Cardiac muscle cell (in vitro differentiated cells and primary cell): Measurements from ENCODE around the gene CD300C. TPM values are rescaled to one million over a fixed set of nuclear protein-coding genes. Genes with fewer than 3 reads are reported as not detected.
A peak's percentile ranks its signal among the peaks of the same experiment; 100 is the strongest.
"Not testable (repeated sequence)": the region's sequence is repeated elsewhere in the genome, so short reads cannot be mapped to it uniquely, and the experiment has no call there.

Experiments
- DNase-seq, 2 donors: peaks; one replicate each; pipeline versions ENCODE4 v3.0.0 to v3.0.0-alpha.2; 2010 to 2017; ENCODE audit warnings: low read depth in 1 of 2, low spot score in 1 of 2
- H3K27ac ChIP-seq: fragments of 200-600 bp; sonication (generic); 2 replicates; pipeline ENCODE4 v1.5.1; 2016
- H3K27me3 ChIP-seq: fragments of 200-600 bp; sonication (generic); 2 replicates; pipeline ENCODE4 v1.6.0; 2016; ENCODE audit warnings: control low read depth
- H3K36me3 ChIP-seq: fragments of 200-600 bp; sonication (generic); 2 replicates; pipeline ENCODE4 v1.5.1; 2016; ENCODE audit warnings: control low read depth
- H3K4me1 ChIP-seq: fragments of 200-600 bp; sonication (generic); 2 replicates; pipeline ENCODE4 v1.8.1; 2017; ENCODE audit warnings: low read depth, mild to moderate bottlenecking, mixed run types
- H3K4me3 ChIP-seq: fragments of 200-600 bp; sonication (generic); 2 replicates; pipeline ENCODE4 v1.5.1; 2016; ENCODE audit warnings: mild to moderate bottlenecking
- H3K9me3 ChIP-seq: fragments of 200-600 bp; sonication (generic); 2 replicates; pipeline ENCODE4 v1.5.1; 2017; ENCODE audit warnings: low read depth, mild to moderate bottlenecking, control low read depth
- polyA plus RNA-seq: library from polyadenylated mRNA; unstranded; fragments of >200 nt; fragmentation: Nextera tagmentation; extraction: Ambion mirVana; gene quantifications from 2 replicates; pipeline ENCODE4 v1.2.1, GENCODE V29; 2016
- total RNA-seq: library from RNA; depleted of rRNA; stranded (reverse); fragments of >200 nt; gene quantifications from 2 replicates; pipeline ENCODE4 v1.2.3, GENCODE V29; 2016
- TF ChIP-seq, protein P1 (sequence below): IDR thresholded peaks from 2 replicates; pipeline ENCODE4 v1.5.1; 2012; ENCODE audit warnings: low read depth, mild to moderate bottlenecking, low read length

The CD300C gene
- total and polyA plus RNA-seq, 2 experiments from 2014 or later = 0.12 to 0.83 TPM

DNA sequence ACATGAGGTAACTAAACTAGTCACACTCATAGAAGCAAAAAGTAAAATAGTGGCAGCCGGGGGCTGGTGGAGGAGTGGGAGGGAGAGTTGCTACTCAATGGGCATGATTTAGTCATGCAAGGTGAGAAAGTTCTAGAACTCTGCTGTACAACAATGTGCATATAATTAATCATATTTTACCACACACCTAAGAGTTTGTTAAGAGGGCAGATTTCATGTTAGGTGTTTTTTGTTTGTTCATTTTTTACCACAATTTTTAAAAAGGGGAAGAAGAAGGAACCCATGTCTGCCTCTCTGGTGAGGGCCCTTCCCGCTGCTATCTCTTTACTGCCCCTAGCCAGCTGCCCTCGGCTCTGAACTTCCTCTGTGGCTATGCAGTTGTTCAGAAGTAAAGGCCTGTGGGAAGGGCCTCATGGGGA, 25.9 kb downstream of the CD300C start:
- no peak overlapping the region for H3K27ac ChIP-seq
- H3K27me3 ChIP-seq = peaks cover under 1% of the 10 kb centered on the region
- no peaks in the 10 kb centered on the region for H3K36me3 ChIP-seq
- H3K4me3 ChIP-seq = no peak overlapping the region
- TF ChIP-seq, protein P1, sequence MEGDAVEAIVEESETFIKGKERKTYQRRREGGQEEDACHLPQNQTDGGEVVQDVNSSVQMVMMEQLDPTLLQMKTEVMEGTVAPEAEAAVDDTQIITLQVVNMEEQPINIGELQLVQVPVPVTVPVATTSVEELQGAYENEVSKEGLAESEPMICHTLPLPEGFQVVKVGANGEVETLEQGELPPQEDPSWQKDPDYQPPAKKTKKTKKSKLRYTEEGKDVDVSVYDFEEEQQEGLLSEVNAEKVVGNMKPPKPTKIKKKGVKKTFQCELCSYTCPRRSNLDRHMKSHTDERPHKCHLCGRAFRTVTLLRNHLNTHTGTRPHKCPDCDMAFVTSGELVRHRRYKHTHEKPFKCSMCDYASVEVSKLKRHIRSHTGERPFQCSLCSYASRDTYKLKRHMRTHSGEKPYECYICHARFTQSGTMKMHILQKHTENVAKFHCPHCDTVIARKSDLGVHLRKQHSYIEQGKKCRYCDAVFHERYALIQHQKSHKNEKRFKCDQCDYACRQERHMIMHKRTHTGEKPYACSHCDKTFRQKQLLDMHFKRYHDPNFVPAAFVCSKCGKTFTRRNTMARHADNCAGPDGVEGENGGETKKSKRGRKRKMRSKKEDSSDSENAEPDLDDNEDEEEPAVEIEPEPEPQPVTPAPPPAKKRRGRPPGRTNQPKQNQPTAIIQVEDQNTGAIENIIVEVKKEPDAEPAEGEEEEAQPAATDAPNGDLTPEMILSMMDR = no peak
- H3K9me3 ChIP-seq = no peaks in the 10 kb centered on the region
- no peak for DNase-seq
- H3K4me1 ChIP-seq = no peaks in the 10 kb centered on the region

DNA sequence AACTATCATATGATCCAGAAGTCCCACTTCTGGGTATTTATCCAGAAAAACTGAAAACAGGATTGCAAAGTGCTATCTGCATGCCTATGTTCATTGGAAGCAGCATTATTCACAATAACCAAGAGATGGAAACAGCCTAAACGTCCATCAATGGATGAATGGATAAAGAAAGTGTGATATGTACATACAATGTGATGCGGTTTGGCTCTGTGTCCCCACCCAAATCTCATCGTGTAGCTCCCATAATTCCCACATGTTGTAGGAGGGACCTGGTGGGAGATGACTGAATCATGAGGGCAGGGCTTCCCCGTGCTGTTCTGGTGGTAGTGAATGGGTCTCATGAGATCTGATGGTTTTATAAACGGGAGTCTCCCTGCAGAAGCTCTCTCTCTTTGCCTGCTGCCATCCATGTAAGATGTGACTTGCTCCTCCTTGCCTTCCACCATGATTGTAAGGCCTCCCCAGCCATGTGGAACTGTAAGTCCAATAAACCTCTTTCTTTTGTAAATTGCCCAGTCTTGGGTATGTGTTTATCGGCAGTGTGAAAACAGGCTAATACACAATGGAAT, 27.4 kb downstream of the CD300C start:
- H3K36me3 ChIP-seq, H3K4me1 ChIP-seq, H3K4me3 ChIP-seq, H3K27ac ChIP-seq, H3K27me3 ChIP-seq, DNase-seq, H3K9me3 ChIP-seq: not testable (repeated sequence)

DNA sequence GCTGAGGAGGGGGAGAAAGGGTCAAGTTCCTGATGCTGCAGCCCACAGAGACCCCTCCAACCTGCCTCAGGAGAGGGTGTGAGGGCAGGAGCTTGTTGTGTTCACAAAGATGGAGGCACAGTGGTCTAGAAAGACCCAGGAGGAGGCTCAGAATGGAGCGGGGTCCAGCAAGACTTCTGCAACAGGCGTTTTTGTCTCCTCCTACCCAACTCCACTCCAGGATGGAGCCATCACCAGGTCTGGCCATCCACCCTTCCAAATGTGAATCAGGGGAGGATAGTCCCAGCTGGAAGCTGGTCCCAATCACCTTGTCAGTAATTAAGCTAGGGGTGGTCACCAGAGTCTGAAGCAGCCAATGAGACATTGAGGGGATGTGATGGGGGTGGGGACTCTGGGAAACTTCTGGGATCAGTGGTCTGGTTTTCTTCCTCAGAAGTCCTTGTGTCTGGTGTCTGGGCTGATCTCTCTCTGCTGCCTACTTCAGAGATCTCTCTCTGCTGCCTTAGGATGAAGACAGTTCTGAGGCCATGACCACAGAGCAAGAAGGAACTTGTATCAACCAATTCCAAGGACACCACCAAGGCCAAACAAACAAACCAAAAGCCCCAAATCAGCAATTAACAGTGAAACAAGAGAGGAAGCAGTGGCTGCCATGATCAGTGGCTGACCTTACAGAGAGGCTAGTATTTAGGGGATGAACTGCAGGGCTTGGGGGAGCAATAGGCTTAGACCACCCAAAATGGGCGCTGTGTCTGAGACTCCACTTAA, 29.2 kb downstream of the CD300C start:
- no peaks in the 10 kb centered on the region for H3K4me1 ChIP-seq
- H3K4me3 ChIP-seq = no peak overlapping the region
- H3K27ac ChIP-seq = no peak overlapping the region
- H3K36me3 ChIP-seq = no peaks in the 10 kb centered on the region
- DNase-seq = no peak
- H3K9me3 ChIP-seq = no peaks in the 10 kb centered on the region
- no peaks in the 10 kb centered on the region for H3K27me3 ChIP-seq
- TF ChIP-seq, protein P1 = no peak

DNA sequence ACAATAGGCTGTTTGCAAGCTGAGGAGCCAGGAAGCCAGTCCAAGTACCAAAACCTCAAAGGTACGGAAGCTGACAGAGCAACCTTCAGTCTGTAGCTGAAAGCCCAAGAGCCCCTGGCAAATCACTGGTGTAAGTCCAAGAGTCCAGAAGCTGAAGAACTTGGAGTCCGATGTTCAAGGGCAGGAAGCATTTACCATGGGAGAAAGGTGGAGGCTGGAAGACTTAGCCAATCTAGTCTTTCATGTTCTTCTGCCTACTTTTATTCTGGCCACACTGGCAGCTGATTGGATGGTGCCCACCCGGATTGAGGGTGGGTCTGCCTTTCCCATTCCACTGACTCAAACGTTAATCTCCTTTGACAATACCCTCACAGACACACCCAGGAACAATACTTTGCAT, 30.0 kb downstream of the CD300C start:
- no peak overlapping the region for H3K4me3 ChIP-seq
- TF ChIP-seq, protein P1 = no peak

DNA sequence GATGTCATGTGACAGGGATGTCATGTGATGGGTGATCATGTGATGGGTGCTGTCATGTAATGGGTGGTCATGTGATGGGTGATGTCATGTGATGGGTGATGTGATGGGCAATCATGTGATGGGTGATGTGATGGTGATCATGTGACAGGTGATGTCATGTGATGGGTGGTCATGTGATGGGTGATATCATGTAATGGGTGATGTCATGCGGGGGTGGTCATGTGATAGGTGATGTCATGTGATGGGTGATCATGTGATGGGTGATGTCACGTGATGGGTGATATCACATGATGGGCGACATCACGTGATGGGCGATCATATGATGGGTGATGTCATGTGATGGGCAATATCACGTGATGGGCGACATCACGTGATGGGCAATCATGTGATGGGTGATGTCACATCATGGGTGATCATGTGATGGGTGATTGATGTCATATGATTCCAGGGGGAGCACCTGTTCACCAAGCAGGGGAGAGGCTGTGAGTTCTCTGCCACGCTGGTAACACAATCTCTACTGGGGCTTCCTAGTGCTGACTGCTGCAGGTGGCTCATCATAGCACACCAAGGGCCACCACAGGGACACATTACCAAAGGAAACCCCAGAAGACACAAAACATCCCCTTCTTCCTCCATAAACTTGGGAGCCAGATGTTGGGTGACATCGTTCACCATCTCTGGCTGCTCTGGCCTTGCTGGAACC, 31.1 kb downstream of the CD300C start:
- Histone ChIP-seq H3K36me3 (no peaks in the 10 kb centered on the region), H3K4me3 (no peak overlapping the region), H3K27me3 (no peaks in the 10 kb centered on the region), H3K9me3 (no peaks in the 10 kb centered on the region), H3K4me1 (no peaks in the 10 kb centered on the region), H3K27ac (no peak overlapping the region)
- DNase-seq = peak in 1 of 2 donors; percentile 22
- TF ChIP-seq, protein P1 = no peak

More for the DNA sequence above, 30.0 kb downstream of the CD300C start:
- H3K27ac ChIP-seq = no peak overlapping the region
- no peaks in the 10 kb centered on the region for H3K4me1 ChIP-seq
- H3K9me3 ChIP-seq = no peaks in the 10 kb centered on the region
- no peaks in the 10 kb centered on the region for H3K36me3 ChIP-seq
- no peaks in the 10 kb centered on the region for H3K27me3 ChIP-seq
- DNase-seq = no peak
